ENCODE measurements around the gene ZDHHC13.
"Not testable (repeated sequence)": the region's sequence is repeated elsewhere in the genome, so short reads cannot be mapped to it uniquely, and the experiment has no call there.

ZDHHC13 gene

GRCh38 chr11:19101796-19102520, 15.0 kb upstream of the ZDHHC13 start:
- DNase-seq, result no peak

DNA sequence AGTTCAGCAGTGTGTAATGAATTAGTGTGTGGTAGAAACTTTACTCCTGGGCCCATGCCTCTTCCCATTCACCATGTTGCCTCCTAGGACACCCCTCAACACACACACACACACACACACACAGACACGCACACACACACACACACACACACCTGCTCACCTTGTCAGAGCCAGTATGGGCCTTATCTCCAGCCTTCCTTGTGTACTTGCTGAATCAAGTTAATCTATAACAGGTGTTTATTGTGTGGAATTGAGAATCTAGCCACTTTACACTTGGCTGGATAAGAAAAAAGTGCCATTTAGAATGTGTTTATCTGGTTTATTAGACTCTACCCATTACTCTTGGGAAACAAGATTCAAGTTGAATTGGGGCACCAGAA, 14.5 kb upstream of the ZDHHC13 start:
- no peak for DNase-seq

- DNase-seq, result no peak
Measured at GRCh38 chr11:19105011-19105410, 12.0 kb upstream of the ZDHHC13 start.

DNA sequence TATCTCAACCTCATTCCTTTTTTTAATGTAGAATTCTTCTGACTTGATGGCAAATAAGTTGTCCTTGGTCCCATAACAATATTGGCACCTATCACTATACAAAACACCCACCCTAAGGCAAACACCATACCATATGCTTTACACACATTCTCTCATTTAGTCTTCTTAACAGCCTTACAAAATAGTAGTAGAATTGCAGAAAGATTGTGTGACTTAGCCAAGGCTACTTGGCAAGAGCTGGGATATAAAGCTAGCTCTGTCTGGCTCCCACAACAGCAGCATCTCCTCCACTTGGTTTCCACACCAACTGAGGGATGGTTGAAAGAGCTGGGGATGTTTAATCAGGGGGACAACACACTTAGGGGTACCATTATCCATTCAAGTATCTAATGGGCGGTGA, 9.8 kb upstream of the ZDHHC13 start:
- DNase-seq, result no peak

GRCh38 chr11:19110295-19110694, 6.7 kb upstream of the ZDHHC13 start:
- no peak for DNase-seq

- DNase-seq, result no peak
Measured at GRCh38 chr11:19111809-19112208, 5.2 kb upstream of the ZDHHC13 start.

DNA sequence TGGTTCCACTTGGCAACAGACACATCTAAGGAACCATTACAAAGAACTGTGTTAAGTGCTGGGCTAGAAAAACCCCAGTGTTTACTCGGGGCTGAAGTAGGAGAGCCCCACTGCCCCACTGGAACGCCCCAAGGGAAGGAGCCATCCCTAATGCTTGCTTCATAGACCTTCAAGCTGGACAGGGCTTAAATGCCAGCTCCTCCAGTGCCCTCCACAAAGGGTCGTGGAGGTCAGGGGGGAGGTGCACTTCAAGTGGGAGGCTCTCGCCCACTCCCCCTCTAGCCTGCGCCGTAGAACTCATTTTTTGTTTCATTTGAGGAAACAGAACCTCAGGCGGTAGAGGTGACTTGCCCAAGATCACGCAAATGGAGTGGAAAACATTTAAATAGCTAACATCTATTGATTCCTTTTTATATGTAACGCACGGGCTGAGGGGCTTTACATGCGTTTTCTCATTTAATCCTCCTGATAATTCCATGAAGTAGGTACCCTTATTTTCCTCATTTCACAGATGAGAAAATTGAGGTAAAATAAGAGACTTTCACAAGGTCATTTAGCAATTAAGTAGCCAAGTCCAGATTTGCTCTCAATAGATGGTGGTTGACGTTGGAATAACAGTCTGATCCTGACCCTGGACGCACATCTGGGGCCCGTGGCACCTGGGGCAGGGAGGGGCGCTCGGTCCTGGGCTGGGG, 545 bp upstream of the ZDHHC13 start:
- peak; percentile 9 for DNase-seq

- DNase-seq, result no peak
Measured at GRCh38 chr11:19117760-19118097, 761 bp downstream of the ZDHHC13 start.

DNA sequence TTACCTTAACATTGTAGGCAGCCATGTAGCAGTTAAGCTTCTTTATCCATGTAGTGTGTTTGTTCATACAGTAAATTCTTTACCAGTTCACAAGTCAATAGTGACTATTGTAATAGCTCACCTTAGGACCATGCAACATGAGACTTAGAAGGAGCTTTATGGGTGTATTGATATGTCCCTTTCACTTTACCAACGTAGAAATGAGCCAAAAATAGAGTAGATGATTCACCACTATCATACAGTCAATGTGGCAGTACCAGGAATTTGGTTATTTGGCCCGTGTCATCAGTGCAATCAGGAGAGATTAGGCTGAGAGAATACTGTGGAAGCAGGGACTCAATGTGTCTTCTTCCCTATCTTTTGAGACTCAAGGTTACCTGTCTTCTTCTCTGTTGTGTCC, 4.7 kb downstream of the ZDHHC13 start:
- no peak for DNase-seq

- no peak for DNase-seq
Measured at GRCh38 chr11:19122960-19123615, 6.1 kb downstream of the ZDHHC13 start.

GRCh38 chr11:19126562-19127325, 9.8 kb downstream of the ZDHHC13 start:
- DNase-seq, result not testable (repeated sequence)

DNA sequence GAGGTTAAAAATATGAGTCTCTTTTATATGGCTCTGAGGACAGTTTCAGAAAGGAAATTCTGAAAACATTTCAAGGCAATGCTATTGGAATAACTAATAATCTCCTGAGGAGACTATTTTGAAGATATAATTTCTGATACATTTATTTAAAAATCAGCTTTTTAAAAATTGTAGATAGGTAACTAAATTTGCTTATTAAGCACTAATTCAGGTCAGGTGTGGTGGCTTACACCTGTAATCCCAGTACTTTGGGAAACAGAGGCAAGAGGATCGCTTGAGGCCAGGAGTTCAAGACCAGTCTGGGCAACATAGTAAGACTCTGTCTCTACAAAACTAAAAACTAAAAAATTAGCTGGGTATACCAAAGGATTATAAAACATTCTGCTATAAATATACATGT, 17.0 kb downstream of the ZDHHC13 start:
- DNase-seq, result no peak

GRCh38 chr11:19136884-19137283, 19.9 kb downstream of the ZDHHC13 start:
- not testable (repeated sequence) for DNase-seq

DNA sequence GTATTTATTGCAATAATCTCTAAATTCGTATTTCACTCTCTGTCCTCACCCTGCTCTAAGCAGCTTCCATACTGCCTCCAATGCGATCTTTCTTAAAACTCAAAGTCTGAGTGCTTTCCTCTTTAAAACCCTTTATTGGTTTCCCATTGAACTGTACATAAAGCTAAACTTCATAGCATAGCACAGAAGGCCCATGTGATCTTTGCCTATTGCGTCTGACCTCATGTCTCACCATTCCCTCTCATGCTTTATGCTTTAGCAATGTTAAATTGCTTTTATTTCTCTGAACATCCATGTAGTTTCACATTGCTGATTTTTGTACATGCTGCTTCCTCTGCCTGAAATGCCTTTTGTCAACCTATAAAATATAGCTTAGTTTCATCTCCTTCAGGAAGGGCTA, 28.4 kb downstream of the ZDHHC13 start:
- DNase-seq, result no peak

GRCh38 chr11:19156892-19157291, 39.9 kb downstream of the ZDHHC13 start:
- no peak for DNase-seq

- no peak for DNase-seq
Measured at GRCh38 chr11:19160847-19161246, 43.9 kb downstream of the ZDHHC13 start.

DNA sequence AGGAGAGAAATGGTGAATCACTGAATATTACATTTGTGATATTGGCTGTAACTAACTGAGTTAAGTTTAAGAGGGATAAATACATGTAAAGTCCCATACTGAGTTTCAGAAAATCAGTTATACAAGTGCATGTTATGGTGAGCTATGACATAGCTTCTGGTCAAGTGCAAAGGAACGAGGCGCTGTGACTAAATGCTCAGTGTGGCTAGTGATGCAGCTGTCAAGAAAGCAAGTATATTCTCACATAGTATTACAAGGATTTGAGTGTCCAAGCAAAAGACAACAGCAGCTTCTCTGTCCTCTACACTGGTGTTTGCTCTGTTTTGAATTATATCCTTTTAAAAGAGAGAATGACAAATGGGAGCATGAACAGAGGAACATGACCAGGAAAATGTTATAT, 44.7 kb downstream of the ZDHHC13 start:
- DNase-seq, result no peak

DNA sequence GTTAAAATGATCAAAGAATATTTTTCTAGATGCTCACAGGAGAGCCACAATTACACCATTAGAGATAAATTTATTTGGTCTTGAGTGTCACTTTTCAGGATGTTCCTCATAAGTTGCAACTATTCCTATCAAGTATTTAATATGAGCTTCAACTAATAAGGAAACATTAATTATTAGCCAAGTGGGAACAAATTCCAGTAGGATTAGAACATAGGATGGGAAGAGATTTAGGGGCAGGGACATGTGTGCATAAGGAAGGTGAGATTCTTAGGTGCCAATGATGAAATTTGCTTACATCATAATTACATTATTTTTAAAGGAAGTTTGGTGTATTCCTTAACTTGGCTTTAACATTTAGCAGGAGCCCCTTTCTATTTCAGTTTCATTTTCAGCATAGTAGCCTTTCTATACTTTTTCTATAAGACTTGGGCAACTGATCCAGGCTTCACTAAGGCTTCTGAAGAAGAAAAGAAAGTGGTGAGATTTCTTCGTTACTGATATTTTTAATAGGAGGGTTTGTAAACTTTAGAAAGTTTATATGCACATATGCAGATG, 46.1 kb downstream of the ZDHHC13 start:
- DNase-seq, result no peak

- no peak for DNase-seq
Measured at GRCh38 chr11:19163617-19164016, 46.6 kb downstream of the ZDHHC13 start.

DNA sequence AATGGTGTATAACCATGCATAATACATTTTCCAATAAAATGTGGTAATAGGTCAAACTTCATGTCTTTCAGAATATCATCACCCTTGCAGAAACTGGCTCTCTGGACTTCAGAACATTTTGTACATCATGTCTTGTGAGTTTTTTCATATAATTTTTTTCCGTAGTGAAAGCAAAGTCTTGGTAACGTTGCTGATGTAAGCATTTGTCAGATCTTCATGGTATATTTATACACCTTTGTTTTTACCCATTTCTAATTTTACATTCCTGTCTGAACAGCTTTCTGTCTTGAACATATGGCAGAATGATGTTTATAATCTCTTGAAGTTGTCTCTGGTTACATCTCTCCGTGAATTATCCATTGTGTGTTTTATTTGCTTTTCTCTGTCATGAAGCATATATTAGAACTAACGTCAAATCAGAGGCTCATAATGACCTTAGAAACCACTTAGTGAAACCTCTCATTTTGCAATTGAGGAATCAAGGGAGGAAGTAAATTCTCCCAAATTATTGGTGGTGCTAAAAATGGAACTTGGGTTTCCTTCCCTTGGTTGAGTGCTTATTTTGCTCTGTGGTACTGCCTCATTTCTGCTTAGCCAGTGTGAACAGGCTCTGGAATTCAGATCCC, 47.4 kb downstream of the ZDHHC13 start:
- no peak for DNase-seq

- DNase-seq, result no peak
Measured at GRCh38 chr11:19164881-19165280, 47.9 kb downstream of the ZDHHC13 start.

GRCh38 chr11:19168090-19168489, 51.1 kb downstream of the ZDHHC13 start:
- no peak for DNase-seq

Data from RPMI8226 (cell line).